ENCODE data around the gene CPVL.

CPVL gene

DNA sequence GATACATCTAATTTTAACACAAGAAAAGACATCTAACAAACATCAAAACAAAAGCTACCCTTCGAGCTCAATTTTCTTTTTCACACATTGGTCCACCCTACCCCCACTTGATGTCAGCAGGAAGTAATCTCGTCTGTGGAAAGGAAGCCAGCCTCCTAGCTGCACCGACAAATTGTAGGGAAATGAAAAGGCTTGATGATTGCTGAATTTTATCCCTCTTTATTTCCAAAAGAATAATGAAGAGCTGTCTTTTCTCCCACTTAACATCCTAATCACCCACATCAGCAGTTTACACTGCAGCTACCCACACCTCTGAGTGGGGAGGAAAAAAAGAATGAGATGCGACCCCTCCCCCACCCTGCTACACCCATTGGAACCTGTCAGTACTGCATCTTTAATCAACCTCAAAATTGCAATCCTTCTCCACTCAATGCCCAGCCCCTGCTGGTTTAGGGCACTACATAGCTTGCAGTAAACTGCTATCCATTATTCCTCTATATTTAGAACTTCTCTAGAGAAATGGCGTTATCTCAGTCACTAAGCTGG lies 10.6 kb upstream of the CPVL start:
- no peak overlapping the region for H3K27ac ChIP-seq

DNA sequence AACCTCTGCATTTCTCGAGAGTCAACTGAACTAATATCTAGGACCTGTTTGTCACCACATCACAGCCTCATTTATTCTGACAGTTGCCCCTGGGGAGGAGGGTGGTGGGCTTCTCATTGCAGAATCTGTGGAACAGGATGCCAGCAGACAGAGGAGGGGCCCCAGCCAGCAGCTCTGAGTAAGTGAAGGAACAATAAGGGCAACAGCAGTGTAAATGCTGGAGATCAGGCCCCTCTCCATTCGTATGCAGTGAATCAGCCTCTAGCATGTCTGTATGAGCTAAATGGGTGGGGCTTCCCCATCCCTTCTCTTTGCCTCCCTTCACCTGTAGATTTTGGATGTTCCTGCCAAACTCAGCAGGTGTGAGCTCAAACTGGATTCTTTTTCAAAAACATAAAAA lies 7.7 kb upstream of the CPVL start:
- no peak overlapping the region for H3K27ac ChIP-seq
- TF ChIP-seq, protein P1, sequence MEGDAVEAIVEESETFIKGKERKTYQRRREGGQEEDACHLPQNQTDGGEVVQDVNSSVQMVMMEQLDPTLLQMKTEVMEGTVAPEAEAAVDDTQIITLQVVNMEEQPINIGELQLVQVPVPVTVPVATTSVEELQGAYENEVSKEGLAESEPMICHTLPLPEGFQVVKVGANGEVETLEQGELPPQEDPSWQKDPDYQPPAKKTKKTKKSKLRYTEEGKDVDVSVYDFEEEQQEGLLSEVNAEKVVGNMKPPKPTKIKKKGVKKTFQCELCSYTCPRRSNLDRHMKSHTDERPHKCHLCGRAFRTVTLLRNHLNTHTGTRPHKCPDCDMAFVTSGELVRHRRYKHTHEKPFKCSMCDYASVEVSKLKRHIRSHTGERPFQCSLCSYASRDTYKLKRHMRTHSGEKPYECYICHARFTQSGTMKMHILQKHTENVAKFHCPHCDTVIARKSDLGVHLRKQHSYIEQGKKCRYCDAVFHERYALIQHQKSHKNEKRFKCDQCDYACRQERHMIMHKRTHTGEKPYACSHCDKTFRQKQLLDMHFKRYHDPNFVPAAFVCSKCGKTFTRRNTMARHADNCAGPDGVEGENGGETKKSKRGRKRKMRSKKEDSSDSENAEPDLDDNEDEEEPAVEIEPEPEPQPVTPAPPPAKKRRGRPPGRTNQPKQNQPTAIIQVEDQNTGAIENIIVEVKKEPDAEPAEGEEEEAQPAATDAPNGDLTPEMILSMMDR (conservative IDR thresholded peaks at IDR 0.05): no peak

More for the DNA sequence above, 10.6 kb upstream of the CPVL start:
- TF ChIP-seq, protein P1 (conservative IDR thresholded peaks at IDR 0.05): no peak

DNA sequence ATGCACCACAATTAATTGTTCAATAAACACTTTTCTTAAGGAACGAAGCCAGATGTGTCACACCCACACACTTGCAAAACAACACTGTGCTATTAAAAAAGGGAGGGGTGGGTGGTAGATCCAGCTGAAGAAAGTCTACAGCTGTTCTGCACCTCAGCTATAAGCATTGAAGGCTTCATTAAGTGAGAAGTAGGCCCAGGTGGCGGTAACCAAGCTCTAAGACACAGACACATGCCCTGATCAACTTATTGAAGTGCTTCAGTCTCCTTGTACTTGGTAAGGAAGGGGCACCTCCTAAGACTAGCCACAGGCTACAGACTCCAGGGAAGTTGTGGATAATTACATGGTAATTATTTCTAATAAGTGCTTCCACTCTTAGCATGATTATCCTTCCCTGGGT lies 4.5 kb upstream of the CPVL start:
- TF ChIP-seq, protein P1 (conservative IDR thresholded peaks at IDR 0.05): no peak
- H3K27ac ChIP-seq: no peak overlapping the region

DNA sequence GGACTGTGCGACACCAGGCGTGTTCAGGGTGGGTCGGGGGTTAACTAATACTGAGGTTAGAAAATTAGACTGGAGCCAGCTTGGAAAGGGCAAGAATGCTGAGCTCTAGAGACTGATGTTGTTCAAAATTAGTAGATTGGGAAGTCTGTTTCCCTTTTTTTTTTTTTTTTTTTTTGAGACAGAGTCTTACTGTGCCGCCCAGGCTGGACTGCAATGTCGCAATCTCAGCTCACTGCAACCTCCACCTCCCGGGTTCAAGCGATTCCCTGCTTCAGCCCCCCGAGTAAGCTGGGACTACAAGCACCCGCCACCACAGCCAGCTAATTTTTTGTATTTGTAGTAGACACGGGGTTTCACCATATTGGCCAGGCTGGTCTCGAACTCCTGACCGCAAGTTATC lies 2.7 kb upstream of the CPVL start:
- TF ChIP-seq, protein P1 (conservative IDR thresholded peaks at IDR 0.05): no peak
- no peak overlapping the region for H3K27ac ChIP-seq

DNA sequence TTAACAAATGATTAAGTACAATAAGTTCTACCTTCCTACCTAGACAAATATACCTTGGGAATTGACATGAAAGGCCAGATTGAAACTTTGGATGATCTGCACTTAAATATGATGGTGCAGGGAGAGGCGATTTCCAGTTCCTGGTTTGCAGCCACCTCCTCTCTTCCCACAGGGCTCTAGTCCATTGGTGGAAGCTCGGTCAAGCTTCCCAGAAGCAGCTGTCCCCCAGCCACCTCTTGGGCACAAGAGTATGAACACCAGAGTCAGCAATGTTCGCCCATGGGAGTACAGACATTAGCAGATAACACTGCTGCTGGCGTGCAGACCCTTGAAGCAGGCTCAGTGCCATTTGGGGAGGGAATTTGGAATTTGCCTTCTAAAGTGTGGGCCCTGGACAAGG lies 1.5 kb upstream of the CPVL start:
- H3K27ac ChIP-seq: peak overlapping the region; percentile 38
- TF ChIP-seq, protein P1 (conservative IDR thresholded peaks at IDR 0.05): no peak

DNA sequence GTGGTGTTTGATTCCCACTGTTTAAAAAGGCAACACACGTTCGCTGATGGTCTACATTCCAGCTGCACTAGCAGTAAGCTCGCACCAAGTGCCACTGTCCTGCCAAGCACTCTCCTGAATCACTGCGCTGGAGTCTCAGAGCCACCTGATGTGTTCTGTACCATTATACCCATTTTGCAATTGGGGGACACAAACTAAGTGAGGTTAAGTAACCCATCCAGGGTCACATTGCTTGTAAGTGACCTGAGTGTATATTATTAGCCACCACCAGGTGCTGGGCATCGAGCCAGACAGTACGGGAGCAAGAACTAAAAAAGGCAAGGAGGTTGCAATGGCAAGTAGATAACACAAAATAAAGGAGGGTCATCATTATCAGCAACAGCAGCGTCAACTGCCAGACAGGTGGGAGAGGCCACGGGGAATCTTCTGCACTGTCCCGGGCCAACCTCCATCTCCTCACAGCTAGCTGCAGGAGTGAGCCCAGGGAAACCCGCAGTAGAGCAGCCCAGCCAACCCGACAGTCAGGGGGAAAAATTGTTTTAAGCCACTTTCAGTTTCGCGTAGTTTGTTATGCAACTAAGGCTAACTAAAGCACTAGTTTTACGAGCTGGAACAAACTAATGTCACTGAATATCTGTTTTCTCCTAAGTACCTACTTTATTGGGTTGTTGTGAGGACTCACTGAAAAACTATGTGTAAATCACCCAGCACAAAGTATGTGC lies 712 bp upstream of the CPVL start:
- TF ChIP-seq, protein P1 (conservative IDR thresholded peaks at IDR 0.05): 0 out of 2 replicates have a peak, but pooled peaks have one; percentile 24
- H3K27ac ChIP-seq: peak overlapping the region; percentile 38; the same call in 1 of the 2 replicates

DNA sequence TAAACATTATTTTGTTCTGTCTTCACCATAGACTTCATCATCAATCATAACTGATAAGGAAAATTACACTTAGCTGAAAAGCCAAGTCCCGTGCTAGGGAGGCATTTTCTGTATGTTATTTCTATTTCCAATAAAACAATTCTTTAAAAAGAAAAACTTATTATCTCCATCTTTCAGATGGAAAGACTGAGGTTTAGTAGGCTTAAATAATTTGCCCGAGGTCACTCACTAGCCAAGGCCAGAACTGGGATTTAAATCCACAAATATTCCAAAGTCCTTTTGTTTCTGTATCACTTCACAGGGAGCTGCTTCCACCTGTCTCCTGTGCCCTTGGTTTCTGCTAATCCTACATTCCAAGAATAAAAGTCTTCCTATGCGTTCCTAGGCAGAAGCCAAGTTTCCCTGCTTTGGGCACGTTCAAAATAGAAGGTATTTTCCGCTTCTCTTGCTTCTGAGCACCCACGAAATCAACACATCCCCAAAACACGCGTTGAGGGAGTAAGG lies 732 bp downstream of the CPVL start:
- no peak overlapping the region for H3K27ac ChIP-seq
- TF ChIP-seq, protein P1 (conservative IDR thresholded peaks at IDR 0.05): no peak

Data from VCaP (cell line).